DOHH2 (cell line): ENCODE measurements around the gene ALDH1B1.

ENCODE experiments used
- H3F3A ChIP-seq: fragments of 200-600 bp; sonication (generic), shearing (Covaris generic); 2 replicates; pipeline ENCODE4 v1.6.0; 2016; ENCODE audit warnings: antibody characterized with exemption, mild to moderate bottlenecking; ENCODE audit not compliant: control insufficient read depth, insufficient read depth
- H3K27ac ChIP-seq: fragments of 200-600 bp; sonication (generic); 2 replicates; pipeline ENCODE4 v1.5.1; 2014; ENCODE audit warnings: low read depth, mild to moderate bottlenecking, low read length, moderate library complexity
- H3K27me3 ChIP-seq: fragments of 200-600 bp; sonication (generic); 2 replicates; pipeline ENCODE4 v1.6.1; 2014; ENCODE audit warnings: mild to moderate bottlenecking, low read length, mixed read lengths; ENCODE audit not compliant: control insufficient read depth
- H3K36me3 ChIP-seq: fragments of 200-600 bp; sonication (generic); 2 replicates; pipeline ENCODE4 v1.6.1; 2014; ENCODE audit warnings: mild to moderate bottlenecking, low read length, moderate library complexity, mixed read lengths; ENCODE audit not compliant: control insufficient read depth
- H3K4me1 ChIP-seq: fragments of 200-600 bp; sonication (generic); 2 replicates; pipeline ENCODE4 v1.6.1; 2014; ENCODE audit warnings: mild to moderate bottlenecking, low read length, mixed read lengths; ENCODE audit not compliant: control insufficient read depth
- H3K4me2 ChIP-seq: fragments of 200-600 bp; sonication (generic); 2 replicates; pipeline ENCODE4 v1.6.0; 2014; ENCODE audit warnings: mild to moderate bottlenecking, low read length, moderate library complexity
- H3K4me3 ChIP-seq: fragments of 200-600 bp; sonication (generic); 2 replicates; pipeline ENCODE4 v1.5.1; 2014; ENCODE audit warnings: mild to moderate bottlenecking, low read length, mixed read lengths
- H3K79me2 ChIP-seq: fragments of 200-600 bp; sonication (generic); 2 replicates; pipeline ENCODE4 v1.6.1; 2014; ENCODE audit warnings: mild to moderate bottlenecking, low read length, mixed read lengths; ENCODE audit not compliant: control insufficient read depth
- H3K9me2 ChIP-seq: fragments of 200-600 bp; sonication (generic); replicated peaks from 2 replicates; pipeline ENCODE4 v1.6.1; 2014; ENCODE audit warnings: mild to moderate bottlenecking, low read length, mixed read lengths; ENCODE audit not compliant: control insufficient read depth
- H3K9me3 ChIP-seq: fragments of 200-600 bp; sonication (generic); 2 replicates; pipeline ENCODE4 v1.6.1; 2014; ENCODE audit warnings: antibody characterized with exemption, low read length, mixed read lengths; ENCODE audit not compliant: control insufficient read depth, insufficient read depth
- H4K20me1 ChIP-seq: fragments of 200-600 bp; sonication (generic); 2 replicates; pipeline ENCODE4 v1.6.0; 2014; ENCODE audit warnings: low read depth, mild to moderate bottlenecking, antibody characterized with exemption, low read length, moderate library complexity; ENCODE audit not compliant: control insufficient read depth, insufficient read depth
- CTCF ChIP-seq: fragments of 200-600 bp; sonication (generic); IDR thresholded peaks from one replicate; pipeline ENCODE4 v1.5.1; 2014; ENCODE audit warnings: antibody characterized with exemption, mild to moderate bottlenecking, low read depth, low read length; ENCODE audit not compliant: poor library complexity, severe bottlenecking
- EZH2phosphoT487 ChIP-seq: fragments of 200-600 bp; sonication (generic); IDR thresholded peaks from 2 replicates; pipeline ENCODE4 v1.6.1; 2017; ENCODE audit warnings: borderline replicate concordance, mild to moderate bottlenecking, antibody characterized with exemption, low read length, moderate library complexity, mixed read lengths

Gene ALDH1B1

GRCh38 chr9:38406476-38407186 is 14.1 kb downstream of the ALDH1B1 start:
- Histone ChIP-seq H3F3A (no peaks in the 10 kb centered on the region), H3K4me2 (no peak overlapping the region), H3K36me3 (no peaks in the 10 kb centered on the region), H3K9me2 (no peaks in the 10 kb centered on the region), H3K4me3 (no peak overlapping the region), H3K27me3 (peaks cover 13% of the 10 kb centered on the region), H4K20me1 (no peaks in the 10 kb centered on the region), H3K27ac (no peak overlapping the region), H3K79me2 (no peaks in the 10 kb centered on the region), H3K9me3 (no peaks in the 10 kb centered on the region), H3K4me1 (peaks cover 4% of the 10 kb centered on the region; the same call in 1 of the 2 replicates)
- TF ChIP-seq EZH2phosphoT487 (no peak), CTCF (no peak)

GRCh38 chr9:38408719-38409118 is 16.2 kb downstream of the ALDH1B1 start:
- TF ChIP-seq CTCF: no peak
- no peak for TF ChIP-seq EZH2phosphoT487
- Histone ChIP-seq H3K27me3 (peaks cover 13% of the 10 kb centered on the region), H3K4me1 (peaks cover 7% of the 10 kb centered on the region), H3K4me3 (no peak overlapping the region), H3K79me2 (no peaks in the 10 kb centered on the region), H3F3A (no peaks in the 10 kb centered on the region), H3K36me3 (no peaks in the 10 kb centered on the region), H3K9me3 (no peaks in the 10 kb centered on the region), H4K20me1 (no peaks in the 10 kb centered on the region), H3K9me2 (no peaks in the 10 kb centered on the region), H3K4me2 (no peak overlapping the region), H3K27ac (no peak overlapping the region)

GRCh38 chr9:38412751-38413150 is 20.2 kb downstream of the ALDH1B1 start:
- no peaks in the 10 kb centered on the region for H3K9me2 ChIP-seq
- peaks cover 7% of the 10 kb centered on the region for H3K4me1 ChIP-seq
- no peaks in the 10 kb centered on the region for H3K36me3 ChIP-seq
- H3K79me2 ChIP-seq: no peaks in the 10 kb centered on the region
- peaks cover 4% of the 10 kb centered on the region; the same call in 1 of the 2 replicates for H3K27me3 ChIP-seq
- no peak overlapping the region for H3K4me3 ChIP-seq
- no peaks in the 10 kb centered on the region for H3K9me3 ChIP-seq
- H3F3A ChIP-seq: no peaks in the 10 kb centered on the region
- no peaks in the 10 kb centered on the region for H4K20me1 ChIP-seq
- no peak overlapping the region for H3K4me2 ChIP-seq
- H3K27ac ChIP-seq: no peak overlapping the region
- TF ChIP-seq EZH2phosphoT487: no peak
- TF ChIP-seq CTCF: no peak
